ENCODE measurements around the gene TMEM150C. TPM values are rescaled to one million over a fixed set of nuclear protein-coding genes. Genes with fewer than 3 reads are reported as not detected.

The TMEM150C gene
- total RNA-seq, 2 experiments from 2014 or later = not detected

GRCh38 chr4:82484996-82485783 is 76.6 kb downstream of the TMEM150C start:
- H3K36me3 ChIP-seq (ENCODE audit: insufficient read depth, low read length) = no peaks in the 10 kb centered on the region
- intact Hi-C loops (cut with DNase I, micrococcal nuclease) = no loop called here
- no peaks in the 10 kb centered on the region for H3K9me3 Mint-ChIP-seq
- no peak overlapping the region for H3K27ac ChIP-seq (ENCODE audit: low read depth in 1 of 2, low read length in 2 of 2)
- no peak overlapping the region for H3K4me3 ChIP-seq (ENCODE audit: low read length)
- H3K27ac Mint-ChIP-seq = no peak overlapping the region
- DNase-seq = no peak
- H3K27me3 Mint-ChIP-seq = no peaks in the 10 kb centered on the region
- H3K36me3 Mint-ChIP-seq (ENCODE audit: low read depth) = peaks cover 12% of the 10 kb centered on the region
- no peaks in the 10 kb centered on the region for H3K4me1 ChIP-seq (ENCODE audit: insufficient read depth, low read length)
- TF ChIP-seq, protein P1, sequence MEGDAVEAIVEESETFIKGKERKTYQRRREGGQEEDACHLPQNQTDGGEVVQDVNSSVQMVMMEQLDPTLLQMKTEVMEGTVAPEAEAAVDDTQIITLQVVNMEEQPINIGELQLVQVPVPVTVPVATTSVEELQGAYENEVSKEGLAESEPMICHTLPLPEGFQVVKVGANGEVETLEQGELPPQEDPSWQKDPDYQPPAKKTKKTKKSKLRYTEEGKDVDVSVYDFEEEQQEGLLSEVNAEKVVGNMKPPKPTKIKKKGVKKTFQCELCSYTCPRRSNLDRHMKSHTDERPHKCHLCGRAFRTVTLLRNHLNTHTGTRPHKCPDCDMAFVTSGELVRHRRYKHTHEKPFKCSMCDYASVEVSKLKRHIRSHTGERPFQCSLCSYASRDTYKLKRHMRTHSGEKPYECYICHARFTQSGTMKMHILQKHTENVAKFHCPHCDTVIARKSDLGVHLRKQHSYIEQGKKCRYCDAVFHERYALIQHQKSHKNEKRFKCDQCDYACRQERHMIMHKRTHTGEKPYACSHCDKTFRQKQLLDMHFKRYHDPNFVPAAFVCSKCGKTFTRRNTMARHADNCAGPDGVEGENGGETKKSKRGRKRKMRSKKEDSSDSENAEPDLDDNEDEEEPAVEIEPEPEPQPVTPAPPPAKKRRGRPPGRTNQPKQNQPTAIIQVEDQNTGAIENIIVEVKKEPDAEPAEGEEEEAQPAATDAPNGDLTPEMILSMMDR (IDR thresholded peaks at IDR 0.05) = no peak
- CTCF ChIA-PET = interaction anchor here (0.7 kb wide), 1 partner anchor 159 kb away, joined by 3 read pairs; no protein-coding TSS in a partner anchor
- POLR2A ChIA-PET = no interaction called here
- H3K4me3 Mint-ChIP-seq = no peak overlapping the region
- H3K9me3 ChIP-seq (ENCODE audit: control insufficient read depth in 1 of 2, insufficient read depth in 1 of 2, low read length in 2 of 2) = no peaks in the 10 kb centered on the region
- no peaks in the 10 kb centered on the region for H3K4me1 Mint-ChIP-seq (ENCODE audit: low read depth)
- no peak for ATAC-seq (ENCODE audit: poor library complexity)
- no peaks in the 10 kb centered on the region for H3K27me3 ChIP-seq (ENCODE audit: control insufficient read depth in 1 of 2, insufficient read depth in 2 of 2, low read length in 2 of 2)

DNA sequence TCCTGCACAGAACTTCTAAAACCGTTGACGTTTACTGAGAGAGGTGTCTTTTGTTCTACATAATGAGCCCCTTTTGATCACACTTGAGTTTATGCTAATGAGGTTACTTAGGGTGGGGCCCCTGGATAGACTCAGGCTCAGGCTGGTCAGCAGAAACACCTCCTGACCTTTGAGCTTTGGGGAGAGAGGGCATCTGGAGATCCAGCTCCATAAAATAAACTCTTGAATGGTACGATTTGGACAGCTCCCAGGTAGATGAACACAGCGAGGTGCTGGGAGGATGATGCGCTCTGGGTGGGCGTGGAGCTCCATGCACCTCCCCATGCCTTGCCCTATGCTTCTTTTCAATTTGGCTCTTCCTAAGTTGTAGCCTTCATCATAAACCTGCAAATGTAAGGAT is 79.4 kb downstream of the TMEM150C start:
- Histone ChIP-seq H3K4me1 (ENCODE audit: insufficient read depth, low read length) (no peaks in the 10 kb centered on the region), H3K4me3 (ENCODE audit: low read length) (no peak overlapping the region), H3K36me3 (ENCODE audit: insufficient read depth, low read length) (no peaks in the 10 kb centered on the region), H3K27ac (ENCODE audit: low read depth in 1 of 2, low read length in 2 of 2) (no peak overlapping the region), H3K27me3 (ENCODE audit: control insufficient read depth in 1 of 2, insufficient read depth in 2 of 2, low read length in 2 of 2) (no peaks in the 10 kb centered on the region), H3K9me3 (ENCODE audit: control insufficient read depth in 1 of 2, insufficient read depth in 1 of 2, low read length in 2 of 2) (no peaks in the 10 kb centered on the region)
- Mint-ChIP-seq H3K27ac (no peak overlapping the region), H3K27me3 (no peaks in the 10 kb centered on the region), H3K9me3 (no peaks in the 10 kb centered on the region), H3K36me3 (ENCODE audit: low read depth) (peaks cover 20% of the 10 kb centered on the region), H3K4me3 (no peak overlapping the region), H3K4me1 (ENCODE audit: low read depth) (no peaks in the 10 kb centered on the region)
- ChIA-PET CTCF (no interaction called here), POLR2A (no interaction called here)
- TF ChIP-seq, protein P1 (IDR thresholded peaks at IDR 0.05) = no peak
- ATAC-seq (ENCODE audit: poor library complexity) (no peak), DNase-seq (no peak)
- intact Hi-C loops (cut with DNase I, micrococcal nuclease) = no loop called here

GRCh38 chr4:82481506-82481840 is 80.3 kb downstream of the TMEM150C start:
- DNase-seq = no peak
- Mint-ChIP-seq H3K27ac (no peak overlapping the region), H3K4me3 (no peak overlapping the region), H3K4me1 (ENCODE audit: low read depth) (no peaks in the 10 kb centered on the region), H3K36me3 (ENCODE audit: low read depth) (peaks cover 20% of the 10 kb centered on the region), H3K9me3 (no peaks in the 10 kb centered on the region), H3K27me3 (no peaks in the 10 kb centered on the region)
- H3K36me3 ChIP-seq (ENCODE audit: insufficient read depth, low read length) = no peaks in the 10 kb centered on the region
- CTCF ChIA-PET = no interaction called here
- ATAC-seq (ENCODE audit: poor library complexity) = no peak
- no peak overlapping the region for H3K27ac ChIP-seq (ENCODE audit: low read depth in 1 of 2, low read length in 2 of 2)
- H3K4me1 ChIP-seq (ENCODE audit: insufficient read depth, low read length) = no peaks in the 10 kb centered on the region
- TF ChIP-seq, protein P1 (IDR thresholded peaks at IDR 0.05) = no peak
- no peaks in the 10 kb centered on the region for H3K9me3 ChIP-seq (ENCODE audit: control insufficient read depth in 1 of 2, insufficient read depth in 1 of 2, low read length in 2 of 2)
- intact Hi-C loops (cut with DNase I, micrococcal nuclease) = no loop called here
- H3K4me3 ChIP-seq (ENCODE audit: low read length) = no peak overlapping the region
- no peaks in the 10 kb centered on the region for H3K27me3 ChIP-seq (ENCODE audit: control insufficient read depth in 1 of 2, insufficient read depth in 2 of 2, low read length in 2 of 2)
- POLR2A ChIA-PET = no interaction called here

All from CD4-positive, alpha-beta T cell (primary cell).